ENCODE measurements around the gene MRPS12.

DNA sequence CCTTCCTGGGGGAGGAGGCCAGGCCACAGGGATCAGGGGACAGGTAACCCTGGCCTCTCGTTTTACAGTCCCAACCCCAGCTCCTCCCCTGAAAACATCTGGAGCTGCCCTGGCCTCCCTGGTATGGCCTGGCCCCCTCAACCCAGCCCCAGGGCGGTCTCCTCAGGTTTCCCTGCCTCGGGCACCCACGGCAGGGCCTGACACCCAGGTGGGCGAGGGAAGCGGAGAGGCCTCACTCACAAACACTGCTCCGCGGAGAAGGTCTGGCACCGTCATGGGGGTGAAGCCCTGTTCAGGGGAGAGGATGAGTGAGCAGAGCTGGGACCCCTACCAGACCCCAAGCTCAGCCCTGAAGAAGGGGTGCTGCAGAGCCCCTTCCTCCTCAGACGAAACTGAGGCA, 12.2 kb upstream of the MRPS12 start:
- TF ChIP-seq, protein P1, sequence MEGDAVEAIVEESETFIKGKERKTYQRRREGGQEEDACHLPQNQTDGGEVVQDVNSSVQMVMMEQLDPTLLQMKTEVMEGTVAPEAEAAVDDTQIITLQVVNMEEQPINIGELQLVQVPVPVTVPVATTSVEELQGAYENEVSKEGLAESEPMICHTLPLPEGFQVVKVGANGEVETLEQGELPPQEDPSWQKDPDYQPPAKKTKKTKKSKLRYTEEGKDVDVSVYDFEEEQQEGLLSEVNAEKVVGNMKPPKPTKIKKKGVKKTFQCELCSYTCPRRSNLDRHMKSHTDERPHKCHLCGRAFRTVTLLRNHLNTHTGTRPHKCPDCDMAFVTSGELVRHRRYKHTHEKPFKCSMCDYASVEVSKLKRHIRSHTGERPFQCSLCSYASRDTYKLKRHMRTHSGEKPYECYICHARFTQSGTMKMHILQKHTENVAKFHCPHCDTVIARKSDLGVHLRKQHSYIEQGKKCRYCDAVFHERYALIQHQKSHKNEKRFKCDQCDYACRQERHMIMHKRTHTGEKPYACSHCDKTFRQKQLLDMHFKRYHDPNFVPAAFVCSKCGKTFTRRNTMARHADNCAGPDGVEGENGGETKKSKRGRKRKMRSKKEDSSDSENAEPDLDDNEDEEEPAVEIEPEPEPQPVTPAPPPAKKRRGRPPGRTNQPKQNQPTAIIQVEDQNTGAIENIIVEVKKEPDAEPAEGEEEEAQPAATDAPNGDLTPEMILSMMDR (IDR thresholded peaks at IDR 0.05 in 8 of 11, conservative IDR thresholded peaks at IDR 0.05 in 3 of 11), result no peak
- no peak for TF ChIP-seq POLR2AphosphoS5 (IDR thresholded peaks at IDR 0.05)

All from spleen (tissue), 7 donors.